BLaER1 treated with 17β-estradiol and CSF1 and Interleukin-3, amounts not matched to agents 10 nM and 100 nM (cell line): ENCODE data around the gene CLDN19.
A peak's percentile ranks its signal among the peaks of the same experiment; 100 is the strongest.
"Not testable (repeated sequence)": the region's sequence is repeated elsewhere in the genome, so short reads cannot be mapped to it uniquely, and the experiment has no call there.

Source experiments
- H3K27ac ChIP-seq, 11 experiments: shearing (Covaris generic); formaldehyde crosslinking; 2 replicates each; pipeline ENCODE4 v1.8.1; 2022
- H3K27me3 ChIP-seq, 11 experiments: shearing (Covaris generic); formaldehyde crosslinking; 2 replicates each; pipeline ENCODE4 v1.8.1; 2022
- H3K36me3 ChIP-seq, 11 experiments: shearing (Covaris generic); formaldehyde crosslinking; 2 replicates each; pipeline ENCODE4 v1.8.1; 2022
- H3K4me1 ChIP-seq, 10 experiments: shearing (Covaris generic); formaldehyde crosslinking; 2 replicates each; pipeline ENCODE4 v1.8.1; 2022
- H3K4me2 ChIP-seq, 11 experiments: shearing (Covaris generic); formaldehyde crosslinking; 2 replicates each; pipeline ENCODE4 v1.8.1; 2022
- H3K4me3 ChIP-seq, 10 experiments: shearing (Covaris generic); formaldehyde crosslinking; 2 replicates each; pipeline ENCODE4 v1.8.1; 2022
- H3K9ac ChIP-seq, 11 experiments: shearing (Covaris generic); formaldehyde crosslinking; 2 replicates each; pipeline ENCODE4 v1.8.1; 2022
- H3K9me3 ChIP-seq, 11 experiments: shearing (Covaris generic); formaldehyde crosslinking; replicated peaks in 1 of 11; 2 replicates each; pipeline ENCODE4 v1.8.1; 2022
- H4K20me1 ChIP-seq, 11 experiments: shearing (Covaris generic); formaldehyde crosslinking; 2 replicates each; pipeline ENCODE4 v1.8.1; 2022
- Cebpa-rat ChIP-seq, 11 experiments: shearing (Covaris generic); IDR thresholded peaks; 2 replicates each; pipeline ENCODE4 v1.8.1; 2022

CLDN19 gene

GRCh38 chr1:42734201-42735035 lies 5.6 kb downstream of the CLDN19 start:
- H3K4me1 ChIP-seq, result peaks cover 37 to 61% (median 51%) of the 10 kb centered on the region in 10 experiments
- H3K4me3 ChIP-seq, result no peak overlapping the region
- H3K9me3 ChIP-seq, result no peaks in the 10 kb centered on the region
- peak overlapping the region in 2 of 11 experiments; percentile 4 to 37; a peak in 2 of 22 replicates for H3K27ac ChIP-seq
- no peak overlapping the region for H3K9ac ChIP-seq
- no peaks in the 10 kb centered on the region for H3K36me3 ChIP-seq
- H3K4me2 ChIP-seq, result no peak overlapping the region
- H3K27me3 ChIP-seq, result no peaks in the 10 kb centered on the region
- TF ChIP-seq Cebpa-rat (IDR thresholded peaks at IDR 0.05), result no peak
- no peaks in the 10 kb centered on the region for H4K20me1 ChIP-seq

- Histone ChIP-seq H3K27ac (no peak overlapping the region), H3K27me3 (no peaks in the 10 kb centered on the region), H3K9ac (no peak overlapping the region), H3K4me1 (peaks cover 37 to 53% (median 44%) of the 10 kb centered on the region in 10 experiments), H3K36me3 (no peaks in the 10 kb centered on the region), H3K9me3 (no peaks in the 10 kb centered on the region), H3K4me3 (no peak overlapping the region), H3K4me2 (no peak overlapping the region), H4K20me1 (no peaks in the 10 kb centered on the region)
- no peak for TF ChIP-seq Cebpa-rat (IDR thresholded peaks at IDR 0.05)
Measured at GRCh38 chr1:42733415-42734200, 6.4 kb downstream of the CLDN19 start.

GRCh38 chr1:42732126-42732680 lies 7.8 kb downstream of the CLDN19 start:
- peaks cover 23 to 39% (median 30%) of the 10 kb centered on the region in 10 experiments for H3K4me1 ChIP-seq
- H4K20me1 ChIP-seq, result no peaks in the 10 kb centered on the region
- TF ChIP-seq Cebpa-rat (IDR thresholded peaks at IDR 0.05), result no peak
- H3K4me2 ChIP-seq, result peak overlapping the region; percentile 26 to 71 (median 48); a peak in 19 of 22 replicates
- no peak overlapping the region for H3K27ac ChIP-seq
- no peaks in the 10 kb centered on the region for H3K36me3 ChIP-seq
- H3K27me3 ChIP-seq, result no peaks in the 10 kb centered on the region
- H3K9ac ChIP-seq, result no peak overlapping the region; a peak in 1 of 22 replicates
- H3K9me3 ChIP-seq, result no peaks in the 10 kb centered on the region
- no peak overlapping the region for H3K4me3 ChIP-seq

DNA sequence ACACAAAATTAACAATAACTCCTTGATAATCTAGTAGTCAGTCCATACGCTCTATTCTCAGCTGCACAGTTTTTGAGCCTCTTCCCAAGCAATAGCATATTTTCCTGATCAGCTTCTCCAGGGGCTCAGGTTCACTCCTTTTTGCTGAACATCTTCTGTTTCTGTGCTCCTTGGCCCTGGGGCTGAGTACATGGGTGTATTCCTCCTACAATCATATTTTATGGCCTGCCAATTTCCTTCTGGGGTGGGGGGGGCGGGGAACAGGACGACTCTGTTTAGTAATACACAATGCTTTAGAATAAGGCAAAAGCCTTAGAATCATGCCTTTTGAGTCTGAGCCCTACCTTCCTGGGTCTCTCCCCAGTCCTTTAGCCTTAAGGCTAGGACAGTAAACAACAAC lies 8.5 kb downstream of the CLDN19 start:
- Histone ChIP-seq H4K20me1 (no peaks in the 10 kb centered on the region), H3K9me3 (no peaks in the 10 kb centered on the region), H3K27me3 (no peaks in the 10 kb centered on the region), H3K36me3 (no peaks in the 10 kb centered on the region), H3K4me3 (no peak overlapping the region), H3K4me2 (peak overlapping the region in 4 of 11 experiments; percentile 39 to 66 (median 55); a peak in 3 of 22 replicates), H3K27ac (no peak overlapping the region), H3K9ac (no peak overlapping the region), H3K4me1 (peaks cover 17 to 33% (median 25%) of the 10 kb centered on the region in 10 experiments)
- no peak for TF ChIP-seq Cebpa-rat (IDR thresholded peaks at IDR 0.05)

- no peak overlapping the region for H3K4me2 ChIP-seq
- TF ChIP-seq Cebpa-rat (IDR thresholded peaks at IDR 0.05), result no peak
- H3K9ac ChIP-seq, result no peak overlapping the region
- H3K9me3 ChIP-seq, result no peaks in the 10 kb centered on the region
- no peak overlapping the region for H3K4me3 ChIP-seq
- no peaks in the 10 kb centered on the region for H4K20me1 ChIP-seq
- H3K4me1 ChIP-seq, result peaks cover 11 to 27% (median 19%) of the 10 kb centered on the region in 10 experiments
- no peak overlapping the region for H3K27ac ChIP-seq
- H3K36me3 ChIP-seq, result no peaks in the 10 kb centered on the region
- no peaks in the 10 kb centered on the region for H3K27me3 ChIP-seq
Measured at GRCh38 chr1:42730988-42731387, 9.0 kb downstream of the CLDN19 start.

GRCh38 chr1:42730002-42730401 lies 10.0 kb downstream of the CLDN19 start:
- no peak for TF ChIP-seq Cebpa-rat (IDR thresholded peaks at IDR 0.05)
- H3K27me3 ChIP-seq, result no peaks in the 10 kb centered on the region
- H3K36me3 ChIP-seq, result no peaks in the 10 kb centered on the region
- H3K4me2 ChIP-seq, result no peak overlapping the region
- H3K4me1 ChIP-seq, result peaks cover 6 to 18% (median 10%) of the 10 kb centered on the region in 10 experiments; a peak in 19 of 20 replicates
- H3K4me3 ChIP-seq, result no peak overlapping the region
- H3K9me3 ChIP-seq, result no peaks in the 10 kb centered on the region
- H4K20me1 ChIP-seq, result no peaks in the 10 kb centered on the region
- H3K9ac ChIP-seq, result no peak overlapping the region
- H3K27ac ChIP-seq, result no peak overlapping the region

DNA sequence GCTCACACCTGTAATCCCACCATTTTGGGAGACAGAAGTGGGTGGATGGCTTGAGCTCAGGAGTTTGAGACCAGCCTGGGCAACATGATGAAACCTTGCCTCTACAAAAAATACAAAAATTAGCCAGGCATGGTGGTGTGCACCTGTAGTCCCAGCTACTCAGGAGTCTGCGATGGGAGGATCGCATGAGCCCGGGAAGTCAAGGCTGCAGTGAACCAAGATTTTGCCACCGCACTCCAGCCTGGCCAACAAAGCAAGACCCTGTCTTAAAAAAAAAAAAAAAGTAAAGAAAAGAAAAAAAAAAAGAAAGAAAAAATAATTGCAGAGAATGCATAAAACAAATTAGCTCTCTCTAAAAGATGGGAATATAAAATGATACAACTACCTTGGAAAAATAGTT lies 14.2 kb downstream of the CLDN19 start:
- not testable (repeated sequence) for H3K9me3 ChIP-seq, H4K20me1 ChIP-seq, H3K4me3 ChIP-seq, H3K36me3 ChIP-seq, H3K27ac ChIP-seq, H3K9ac ChIP-seq, H3K27me3 ChIP-seq, H3K4me2 ChIP-seq
- peaks cover 0 to 15% (median 10%) of the 10 kb centered on the region in 10 experiments; a peak in 10 of 20 replicates for H3K4me1 ChIP-seq

DNA sequence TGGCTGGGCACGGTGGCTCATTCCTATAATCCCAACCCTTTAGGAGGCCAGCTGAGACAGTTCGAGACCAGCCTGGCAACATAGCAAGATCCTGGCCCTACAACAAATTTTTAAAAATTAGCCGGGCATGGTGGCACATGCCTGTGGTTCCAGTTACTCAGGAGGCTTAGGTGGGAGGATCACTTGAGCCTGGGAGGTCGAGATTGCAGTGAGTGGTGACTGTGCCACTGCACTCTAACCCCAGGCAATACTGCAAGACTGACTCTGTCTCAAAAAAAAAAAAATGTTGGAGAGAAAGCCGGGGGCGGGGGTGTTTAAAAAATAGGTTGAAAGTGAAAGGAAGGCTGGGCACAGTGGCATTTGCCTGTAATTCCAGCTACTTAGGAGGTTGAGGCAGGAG lies 16.5 kb downstream of the CLDN19 start:
- Histone ChIP-seq H3K27me3 (no peaks in the 10 kb centered on the region), H4K20me1 (peaks cover 0 to 24% (median 0%) of the 10 kb centered on the region in 11 experiments; a peak in 5 of 22 replicates), H3K4me1 (peaks cover 0 to 17% (median 10%) of the 10 kb centered on the region in 10 experiments; a peak in 10 of 20 replicates), H3K27ac (no peak overlapping the region), H3K4me2 (no peak overlapping the region), H3K9ac (no peak overlapping the region; a peak in 1 of 22 replicates), H3K36me3 (peaks cover under 1 to 20% (median 6%) of the 10 kb centered on the region in 11 experiments; a peak in 14 of 22 replicates), H3K9me3 (no peaks in the 10 kb centered on the region), H3K4me3 (no peak overlapping the region)
- TF ChIP-seq Cebpa-rat (IDR thresholded peaks at IDR 0.05), result no peak

DNA sequence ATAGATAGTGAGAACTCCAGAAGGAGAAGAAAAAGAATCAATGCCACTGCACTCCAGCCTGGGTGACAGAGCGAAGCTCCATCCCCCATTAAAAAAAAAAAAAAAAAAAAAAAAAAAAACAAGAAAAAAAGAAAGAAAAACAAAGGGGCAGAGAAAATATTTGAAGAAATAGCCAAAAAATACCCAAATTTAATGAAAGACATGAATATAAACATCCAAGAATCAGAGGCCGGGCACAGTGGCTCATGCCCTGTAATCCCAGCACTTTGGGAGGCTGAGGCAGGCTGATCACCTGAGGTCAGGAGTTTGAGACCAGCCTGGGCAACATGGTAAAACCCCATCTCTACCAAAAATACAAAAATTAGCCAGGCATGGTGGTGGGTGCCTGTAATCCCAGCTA lies 17.6 kb downstream of the CLDN19 start:
- peaks cover 0 to 17% (median 10%) of the 10 kb centered on the region in 10 experiments; a peak in 10 of 20 replicates for H3K4me1 ChIP-seq
- H3K27me3 ChIP-seq, H3K9ac ChIP-seq, H3K27ac ChIP-seq, H3K4me3 ChIP-seq, H3K9me3 ChIP-seq: not testable (repeated sequence)
- H3K4me2 ChIP-seq, result 0 out of 22 replicates have a peak overlapping the region, but pooled peaks of 1 of the 11 experiments have one; percentile 32
- peaks cover 0 to 35% (median 8%) of the 10 kb centered on the region in 11 experiments; a peak in 10 of 22 replicates for H4K20me1 ChIP-seq
- H3K36me3 ChIP-seq, result peaks cover 10 to 31% (median 17%) of the 10 kb centered on the region in 11 experiments; a peak in 19 of 22 replicates
